K562 (cell line): ENCODE measurements around the gene SRRT. TPM values are rescaled to one million over a fixed set of nuclear protein-coding genes. Genes with fewer than 3 reads are reported as not detected.
A peak's percentile ranks its signal among the peaks of the same experiment; 100 is the strongest.

ENCODE experiments used
- ATAC-seq: fragments of 200-7000 bp; cut with Tn5 transposase; 3 replicates; pipeline ENCODE4 v1.9.1; 2020; ENCODE audit warnings: moderate library complexity
- BruUV-seq: library from RNA; stranded (reverse); fragments of 400-500 nt; replicated peaks from 2 replicates; lab custom pipeline; 2021; lab: Mats Ljungman, UMichigan
- CTCF ChIA-PET: fragments of 300-600 bp; formaldehyde crosslinking; extraction: SDS; loops from one replicate; lab custom pipeline; 2021; ENCODE audit warnings: low intra/inter-chr PET ratio; lab: Yijun Ruan, JAX
- POLR2A ChIA-PET: fragments of 300-600, 350-650 bp; sonication (Branson Sonifier 250); formaldehyde crosslinking; extraction: SDS; loops from one replicate; lab custom pipeline; 2021; ENCODE audit warnings: antibody characterized with exemption, inconsistent platforms; lab: Yijun Ruan, JAX
- DNase-seq, 4 experiments: peaks; one replicate each; pipeline versions ENCODE4 v3.0.0 to v3.0.0-alpha.2; 2011 to 2018; ENCODE audit warnings: low spot score in 3 of 4, mixed read lengths in 3 of 4; ENCODE audit errors: extremely low read depth in 1 of 4
- FAIRE-seq: peaks from 2 replicates; lab custom pipeline; 2011; peaks lifted over from hg19 to GRCh38; lab: Jason Lieb, UNC
- H2AFZ ChIP-seq: 2 replicates; pipeline ENCODE4 v1.6.0; 2011; ENCODE audit warnings: low read depth, low read length, control low read depth, inconsistent platforms
- H3K27ac ChIP-seq: fragments of 200-600 bp; 3 replicates; pipeline ENCODE4 v1.8.0; 2011; ENCODE audit warnings: low read depth, mild to moderate bottlenecking, control low read depth, inconsistent platforms, low read length, moderate library complexity, mixed read lengths; ENCODE audit errors: extremely low read depth
- H3K27me3 ChIP-seq, 2 experiments: fragments of 300-600 bp in 1 of 2; 2 replicates in 1 of 2; 3 replicates in 1 of 2; pipeline versions ENCODE4 v1.6.0 to v1.8.0; 2011; ENCODE audit warnings: inconsistent platforms in 2 of 2, low read length in 2 of 2, mild to moderate bottlenecking in 1 of 2, mixed read lengths in 1 of 2, moderate library complexity in 1 of 2; ENCODE audit not compliant: control insufficient read depth in 2 of 2, insufficient read depth in 2 of 2
- H3K36me3 ChIP-seq: fragments of 300-600 bp; 3 replicates; pipeline ENCODE4 v1.8.0; 2011; ENCODE audit warnings: mild to moderate bottlenecking, low read length, inconsistent platforms; ENCODE audit not compliant: control insufficient read depth, insufficient read depth
- H3K4me1 ChIP-seq, 2 experiments: fragments of 200-600 bp in 1 of 2; replicated peaks in 1 of 2; 2 replicates in 1 of 2; 3 replicates in 1 of 2; pipeline versions ENCODE4 v1.5.1 to v1.8.0; 2011; ENCODE audit warnings: inconsistent platforms in 2 of 2, low read length in 2 of 2, mild to moderate bottlenecking in 1 of 2, mixed read lengths in 1 of 2, moderate library complexity in 1 of 2; ENCODE audit not compliant: control insufficient read depth in 2 of 2, insufficient read depth in 2 of 2
- H3K4me2 ChIP-seq: 2 replicates; pipeline ENCODE4 v1.6.1; 2011; ENCODE audit warnings: low read length, control low read depth, inconsistent platforms, mixed read lengths; ENCODE audit not compliant: insufficient read depth
- H3K4me3 ChIP-seq: fragments of 200-600 bp; sonication (generic), shearing (Covaris generic); 2 replicates; pipeline ENCODE4 v1.5.1; 2016; ENCODE audit warnings: control low read depth, inconsistent platforms
- H3K79me2 ChIP-seq: fragments of 200-600 bp; 3 replicates; pipeline ENCODE4 v1.8.0; 2011; ENCODE audit warnings: low read length, inconsistent platforms; ENCODE audit not compliant: control insufficient read depth, insufficient read depth
- H3K9ac ChIP-seq, 2 experiments: 2 replicates each; pipeline versions ENCODE4 v1.6.0 to v1.6.1; 2011; ENCODE audit warnings: low read depth in 2 of 2, low read length in 2 of 2, control low read depth in 1 of 2, inconsistent platforms in 1 of 2, mild to moderate bottlenecking in 1 of 2, mixed read lengths in 1 of 2; ENCODE audit not compliant: insufficient read depth in 1 of 2
- H3K9me1 ChIP-seq: one replicate; pipeline ENCODE4 v1.6.0; 2011; ENCODE audit warnings: inconsistent platforms, mild to moderate bottlenecking, low read length, moderate library complexity; ENCODE audit not compliant: control insufficient read depth, insufficient read depth
- H3K9me3 ChIP-seq: replicated peaks from 2 replicates; pipeline ENCODE4 v1.5.1; 2011; ENCODE audit warnings: low read depth, low read length, inconsistent platforms; ENCODE audit not compliant: control insufficient read depth, insufficient read depth
- H4K20me1 ChIP-seq: replicated peaks from 2 replicates; pipeline ENCODE4 v1.6.1; 2011; ENCODE audit warnings: low read length, inconsistent platforms, mixed read lengths; ENCODE audit not compliant: control insufficient read depth, insufficient read depth
- HOXB6 ChIP-seq: fragments of 250-450 bp; sonication (Bioruptor Pico); IDR thresholded peaks from 2 replicates; pipeline ENCODE4 v1.5.1; 2022; ENCODE audit warnings: mild to moderate bottlenecking, borderline replicate concordance
- TGIF2 ChIP-seq: sonication (generic); formaldehyde crosslinking; IDR thresholded peaks from 2 replicates; pipeline ENCODE4 v1.8.1; 2022; ENCODE audit warnings: mild to moderate bottlenecking, missing genetic modification reagents, moderate library complexity
- ZNF280A ChIP-seq: fragments of 450-650 bp; IDR thresholded peaks from 2 replicates; pipeline ENCODE4 v1.6.1; 2018; ENCODE audit warnings: mild to moderate bottlenecking, low read depth; ENCODE audit not compliant: partially characterized antibody
- WGBS: fragments of 100-300 bp; shearing (Covaris generic); methylation state at CpG from one replicate; pipeline ENCODE4 v1.1.6; 2016; ENCODE audit warnings: low coverage, mixed read lengths; ENCODE audit not compliant: insufficient coverage; ENCODE audit errors: missing lambda C conversion rate; 5-methylcytosine and 5-hydroxymethylcytosine counted together
- in situ Hi-C: fragments of 300-500 bp; cut with MboI; formaldehyde crosslinking; loops from 4 replicates; pipeline ENCODE4 v1.15.0; 2018; ENCODE audit warnings: inconsistent platforms, mixed read lengths
- intact Hi-C: fragments of 100-400 bp; cut with micrococcal nuclease; formaldehyde crosslinking; loops from 2 replicates; pipeline ENCODE4 v1.14.2; 2022
- polyA plus RNA-seq, 8 experiments: library from polyadenylated mRNA; depleted of rRNA in 4 of 8; stranded (reverse) in 5 of 8; unstranded in 3 of 8; fragments of >200 nt; fragmentation: Nextera tagmentation in 2 of 8; fragmentation: Illumina TruSeq in 1 of 8; extraction: Ambion mirVana in 2 of 8; extraction: Trizol in 1 of 8; gene quantifications; 2 replicates each; pipeline versions ENCODE4 v1.2.1 to v1.2.3, GENCODE V29; 2011 to 2014; ENCODE audit warnings: inconsistent platforms in 1 of 8, missing spikeins in 1 of 8
- total RNA-seq, 7 experiments: library from RNA; depleted of rRNA in 6 of 7; stranded (reverse); fragments of >200 nt in 6 of 7; fragmentation: Illumina TruSeq in 2 of 7; extraction: Trizol in 2 of 7; gene quantifications; 2 replicates each; pipeline versions ENCODE4 v1.2.1 to v1.2.3, GENCODE V29; 2011 to 2021; ENCODE audit warnings: low replicate concordance in 1 of 7

Gene SRRT
- total and polyA plus RNA-seq, 9 of the 15 experiments (the other 6 are each of a cell fraction or from before 2014, with no cell fraction given) = 10.3 to 263 (median 84.4) TPM

DNA sequence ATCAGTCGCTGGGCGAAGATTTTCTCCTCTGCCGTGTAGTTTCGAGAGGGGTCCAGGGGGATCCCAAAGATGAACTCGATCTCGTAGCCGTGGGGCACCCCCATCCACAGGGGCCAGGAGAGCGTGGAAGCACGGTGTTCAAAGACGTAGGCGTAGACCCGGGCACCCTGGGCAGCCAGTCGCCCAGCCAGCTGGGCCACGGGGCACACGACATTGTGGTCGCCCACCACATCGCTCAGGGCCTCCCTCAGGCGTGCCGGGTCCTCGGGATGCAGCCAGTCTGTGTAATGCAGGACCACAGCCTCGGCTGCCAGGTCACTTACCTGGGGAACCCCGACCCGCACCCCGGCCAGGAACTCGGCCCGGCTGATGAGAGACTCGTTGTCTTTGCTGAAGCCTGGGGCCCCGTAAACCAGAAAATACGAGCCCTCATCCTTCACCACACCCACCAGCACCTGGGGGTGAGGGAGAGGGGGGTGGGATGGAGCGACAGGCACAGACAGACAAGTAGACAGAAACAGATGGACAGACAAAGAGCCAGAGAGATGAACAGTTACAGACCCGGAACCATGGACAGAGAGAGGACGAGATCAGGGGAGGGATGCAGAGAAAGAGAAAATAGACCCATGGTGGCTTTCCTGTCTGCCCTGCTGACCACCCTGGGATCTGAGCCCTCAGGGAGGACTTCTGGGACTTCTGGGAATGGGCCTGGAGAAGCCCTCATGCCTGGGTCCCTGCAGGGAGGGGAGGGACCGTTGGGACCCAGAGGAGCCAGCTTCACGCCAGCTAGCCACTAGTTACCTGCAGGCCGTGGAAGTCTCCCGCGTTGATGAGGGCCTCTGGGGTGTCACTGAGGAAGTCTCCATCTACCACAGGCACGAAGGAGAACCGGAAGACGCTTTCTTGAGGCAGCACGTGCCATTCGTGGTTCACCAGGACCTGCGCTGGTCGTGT lies 17.7 kb downstream of the SRRT start:
- Histone ChIP-seq H3K79me2 (peaks cover 25% of the 10 kb centered on the region), H4K20me1 (peaks cover 4% of the 10 kb centered on the region; the same call in 1 of the 2 replicates), H3K27me3 (no peaks in the 10 kb centered on the region), H3K9ac (peak overlapping the region in 1 of 2 experiments; percentile 39; a peak in 2 of 4 replicates), H3K4me1 (peaks cover 36 to 97% of the 10 kb centered on the region in 2 experiments), H3K27ac (no peak overlapping the region), H3K4me2 (no peak overlapping the region), H3K36me3 (peaks cover 13% of the 10 kb centered on the region), H3K4me3 (no peak overlapping the region), H3K9me3 (no peaks in the 10 kb centered on the region), H3K9me1 (no peaks in the 10 kb centered on the region)
- ATAC-seq (no peak), DNase-seq (no peak), FAIRE-seq (no peak)
- intact Hi-C loops = no loop called here
- ChIA-PET CTCF (no interaction called here), POLR2A (interaction anchor here (0.6 kb wide), 1 partner anchor 18 kb away, joined by 3 read pairs; the partner anchor contains the start of gene SRRT)
- 89% methylated on average over 42 of the region's 44 CpGs for WGBS
- BruUV-seq = no TSS peak
- TF ChIP-seq HOXB6 = no peak
- no peak for TF ChIP-seq TGIF2 (CRISPR knock-in tag)
- TF ChIP-seq ZNF280A = no peak
- TF ChIP-seq, all 486 proteins: peak for 0
- in situ Hi-C loops = loop anchor here (5.0 kb wide), 1 partner anchor 165 kb away; no protein-coding TSS in a partner anchor
- no peak overlapping the region for H2AFZ ChIP-seq
